NCI-H1092 (cell line): ENCODE data around the gene EHD3.
A peak's percentile ranks its signal among the peaks of the same experiment; 100 is the strongest.

Source experiments
- DNase-seq: peaks from one replicate; lab custom pipeline; 2025; lab: John Stamatoyannopoulos, UW

Gene EHD3

GRCh38 chr2:31233741-31234682 lies at the start of gene EHD3:
Gene EHD3, plus strand, starts transcription at chr2:31234152. Its CDS starts 470 bp downstream, at chr2:31234622.
- peak; percentile 88 for DNase-seq

GRCh38 chr2:31187166-31187565 lies 46.8 kb upstream of the EHD3 start:
- DNase-seq, result no peak

- DNase-seq, result no peak
Measured at GRCh38 chr2:31188131-31188530, 45.8 kb upstream of the EHD3 start.

GRCh38 chr2:31189141-31189540 lies 44.8 kb upstream of the EHD3 start:
- DNase-seq, result no peak

GRCh38 chr2:31190188-31190587 lies 43.8 kb upstream of the EHD3 start:
- no peak for DNase-seq

- no peak for DNase-seq
Measured at GRCh38 chr2:31191931-31192330, 42.0 kb upstream of the EHD3 start.

GRCh38 chr2:31192396-31192795 lies 41.6 kb upstream of the EHD3 start:
- no peak for DNase-seq

GRCh38 chr2:31192851-31193392 lies 41.0 kb upstream of the EHD3 start:
- DNase-seq, result no peak

GRCh38 chr2:31193806-31194205 lies 40.1 kb upstream of the EHD3 start:
- no peak for DNase-seq

GRCh38 chr2:31196622-31197021 lies 37.3 kb upstream of the EHD3 start:
- no peak for DNase-seq

GRCh38 chr2:31197166-31197565 lies 36.8 kb upstream of the EHD3 start:
- no peak for DNase-seq

- DNase-seq, result no peak
Measured at GRCh38 chr2:31197669-31198068, 36.3 kb upstream of the EHD3 start.

GRCh38 chr2:31199206-31199605 lies 34.7 kb upstream of the EHD3 start:
- no peak for DNase-seq

GRCh38 chr2:31200972-31201371 lies 33.0 kb upstream of the EHD3 start:
- DNase-seq, result no peak

GRCh38 chr2:31202041-31202440 lies 31.9 kb upstream of the EHD3 start:
- no peak for DNase-seq

GRCh38 chr2:31202833-31203232 lies 31.1 kb upstream of the EHD3 start:
- DNase-seq, result no peak

- no peak for DNase-seq
Measured at GRCh38 chr2:31203916-31204315, 30.0 kb upstream of the EHD3 start.

GRCh38 chr2:31204783-31205182 lies 29.2 kb upstream of the EHD3 start:
- no peak for DNase-seq

- no peak for DNase-seq
Measured at GRCh38 chr2:31205186-31205585, 28.8 kb upstream of the EHD3 start.

- no peak for DNase-seq
Measured at GRCh38 chr2:31205613-31206012, 28.3 kb upstream of the EHD3 start.

- DNase-seq, result no peak
Measured at GRCh38 chr2:31207790-31208189, 26.2 kb upstream of the EHD3 start.

GRCh38 chr2:31208240-31208639 lies 25.7 kb upstream of the EHD3 start:
- no peak for DNase-seq
